Ramos (cell line): ENCODE data around the gene LARGE1.

Experiments used
- in situ Hi-C: fragments of 300-500 bp; cut with MboI; formaldehyde crosslinking; loops from one replicate; pipeline ENCODE4 v1.14.3; 2022; ENCODE audit warnings: low sequenced_read_pairs; ENCODE audit not compliant: unreplicated experiment

Gene LARGE1

GRCh38 chr22:33648478-33648877, 271.8 kb downstream of the LARGE1 start:
- in situ Hi-C loops: no loop called here

GRCh38 chr22:33640900-33641299, 279.4 kb downstream of the LARGE1 start:
- in situ Hi-C loops: no loop called here

- in situ Hi-C loops: no loop called here
Measured at GRCh38 chr22:33639588-33640254, 280.6 kb downstream of the LARGE1 start.

DNA sequence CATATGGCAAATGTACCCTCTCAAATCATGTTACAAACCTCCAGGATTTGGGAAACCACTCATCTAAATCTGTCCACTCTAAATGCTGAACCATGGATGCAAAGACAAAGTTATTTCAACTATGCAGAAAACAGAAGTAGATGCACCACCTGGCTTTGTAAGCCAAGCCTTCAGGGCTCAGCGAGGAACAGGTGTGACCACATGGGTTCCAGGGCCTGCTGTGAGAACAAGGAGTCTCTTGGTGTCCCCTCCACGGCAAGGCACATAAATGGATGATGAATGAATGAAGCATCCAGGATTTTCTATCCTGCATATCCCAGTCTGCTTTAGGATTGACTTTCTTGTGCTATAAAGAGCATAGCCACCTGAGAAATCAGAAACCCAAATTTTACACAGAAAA, 284.5 kb downstream of the LARGE1 start:
- in situ Hi-C loops: no loop called here

DNA sequence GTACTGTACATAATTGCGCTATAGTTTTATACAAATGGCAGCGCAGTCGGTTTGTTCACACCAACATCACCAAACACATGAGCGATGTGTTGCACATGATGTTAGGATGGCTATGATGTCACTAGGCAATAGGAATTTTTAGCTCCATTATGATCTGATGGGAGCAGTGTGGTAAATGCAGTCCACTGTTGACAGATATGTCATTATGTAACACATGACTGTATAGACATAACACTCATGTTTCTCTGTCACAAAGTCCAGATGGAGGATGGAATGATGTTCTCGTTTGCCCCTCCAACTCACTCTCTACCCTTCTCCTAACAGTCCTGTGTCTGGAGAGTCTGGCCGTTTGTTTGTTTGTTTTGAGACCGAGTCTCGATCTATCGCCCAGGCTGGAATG, 288.5 kb downstream of the LARGE1 start:
- in situ Hi-C loops: no loop called here

DNA sequence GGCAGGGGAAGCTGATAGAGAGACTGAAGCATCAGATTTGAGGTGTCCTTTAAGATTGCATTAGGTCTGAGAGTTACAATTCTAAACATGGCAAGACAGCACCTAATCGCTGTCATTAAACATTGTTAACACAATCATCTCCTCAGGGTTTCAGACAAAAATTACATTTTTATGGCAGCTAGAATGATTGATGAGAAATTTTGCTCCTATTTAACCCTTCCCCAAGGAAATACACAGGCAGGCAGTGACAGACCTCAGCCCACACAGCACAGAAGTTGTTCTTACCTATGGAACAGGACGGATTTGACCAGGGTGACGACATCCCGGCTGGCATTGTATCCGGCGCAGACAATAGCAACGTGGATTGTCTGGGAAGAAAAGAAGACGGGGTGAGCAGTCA, 294.3 kb downstream of the LARGE1 start:
- in situ Hi-C loops: no loop called here

- in situ Hi-C loops: no loop called here
Measured at GRCh38 chr22:33620085-33620484, 300.2 kb downstream of the LARGE1 start.

- in situ Hi-C loops: no loop called here
Measured at GRCh38 chr22:33606504-33606903, 313.8 kb downstream of the LARGE1 start.

DNA sequence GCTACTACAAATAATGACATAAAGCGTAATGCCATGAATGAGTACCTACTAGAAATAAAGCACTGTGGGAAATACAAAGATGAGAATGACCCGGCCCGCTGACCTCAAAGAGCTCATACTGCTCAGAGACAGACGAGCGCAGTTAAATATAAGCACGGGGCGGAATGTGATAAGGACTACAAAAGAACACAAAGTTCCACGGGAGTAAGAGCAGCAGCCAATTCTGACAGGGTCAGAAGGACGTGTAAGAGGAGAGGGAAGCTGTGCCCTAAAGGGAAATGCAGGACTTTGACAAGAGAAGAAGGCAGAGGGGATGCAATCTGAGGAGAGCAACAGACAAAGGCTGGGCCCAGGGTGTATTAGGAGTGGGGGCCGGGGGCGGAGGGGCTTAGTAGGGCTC, 314.6 kb downstream of the LARGE1 start:
- in situ Hi-C loops: no loop called here

GRCh38 chr22:33605221-33605620, 315.1 kb downstream of the LARGE1 start:
- in situ Hi-C loops: no loop called here

DNA sequence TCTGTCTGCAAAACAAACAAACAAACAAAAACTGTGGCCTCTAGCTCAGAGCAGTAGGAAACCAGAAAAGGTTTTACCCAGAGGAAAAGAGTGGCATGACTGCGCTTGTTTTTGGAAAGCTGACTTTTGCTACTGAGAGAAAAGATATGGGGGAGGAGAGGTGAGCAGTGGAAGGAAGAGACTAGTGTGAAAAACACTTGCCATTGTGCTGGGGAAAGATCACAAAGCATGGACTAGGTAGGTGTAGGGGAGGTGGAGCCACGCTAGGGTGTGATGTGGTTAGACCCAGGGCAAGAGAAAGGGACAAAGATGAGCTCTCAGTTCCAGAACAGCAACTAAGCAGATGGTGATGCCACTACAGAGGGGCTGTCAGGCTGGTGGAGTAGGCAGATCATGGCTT, 319.2 kb downstream of the LARGE1 start:
- in situ Hi-C loops: no loop called here

DNA sequence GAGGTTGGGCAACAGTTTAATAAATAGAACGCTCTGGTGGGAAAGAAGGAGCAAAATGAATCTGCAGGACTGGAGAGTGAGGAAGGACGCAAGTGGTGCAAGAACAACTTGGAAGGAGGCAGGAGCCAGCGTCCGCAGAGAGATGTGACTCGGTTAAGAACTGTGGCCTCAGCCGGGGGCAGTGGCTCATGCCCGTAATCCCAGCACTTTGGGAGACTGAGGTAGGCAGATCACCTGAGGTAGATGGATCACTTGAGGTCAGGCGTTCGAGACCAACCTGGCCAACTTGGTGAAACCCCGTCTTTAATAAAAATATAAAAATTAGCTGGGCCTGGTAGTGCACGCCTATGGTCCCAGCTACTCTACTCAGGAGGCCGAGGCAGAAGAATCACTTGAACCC, 319.7 kb downstream of the LARGE1 start:
- in situ Hi-C loops: no loop called here

DNA sequence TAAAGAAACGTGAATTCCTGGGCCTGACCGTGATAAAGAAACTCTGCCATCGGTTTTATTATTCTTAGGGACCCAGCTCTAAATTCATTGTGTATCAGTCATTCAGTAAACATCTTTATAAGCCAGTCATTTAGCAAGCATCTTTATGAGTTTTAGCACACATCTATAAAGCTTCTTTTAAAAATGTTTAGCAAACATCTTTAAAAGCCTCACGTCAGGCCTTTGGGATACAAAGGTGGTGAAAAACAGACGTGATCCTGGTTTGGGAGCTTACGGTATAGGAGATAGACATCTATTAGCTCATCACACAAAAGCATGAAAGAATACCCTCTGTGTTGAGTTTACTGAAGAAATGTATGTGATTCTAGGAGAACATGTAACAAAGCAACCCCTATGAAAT, 320.2 kb downstream of the LARGE1 start:
- in situ Hi-C loops: no loop called here

GRCh38 chr22:33599596-33599995, 320.7 kb downstream of the LARGE1 start:
- in situ Hi-C loops: no loop called here

DNA sequence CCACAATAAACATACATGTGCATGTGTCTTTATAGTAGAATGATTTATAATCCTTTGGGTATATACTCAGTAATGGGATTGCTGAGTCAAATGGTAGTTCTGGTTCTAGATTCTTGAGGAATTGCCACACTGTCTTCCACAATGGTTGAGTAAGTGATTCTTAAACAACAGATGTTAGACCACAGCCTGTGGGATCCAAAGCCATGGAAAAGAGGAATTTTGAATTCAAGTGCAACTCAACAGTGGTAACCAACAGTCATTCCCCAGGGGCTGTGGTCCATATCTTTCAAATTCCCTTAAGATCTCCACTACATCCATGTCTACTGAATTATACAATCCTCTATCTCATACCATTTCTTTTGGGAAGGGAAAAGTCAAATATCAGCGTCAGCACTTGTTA, 321.5 kb downstream of the LARGE1 start:
- in situ Hi-C loops: no loop called here

- in situ Hi-C loops: no loop called here
Measured at GRCh38 chr22:33597274-33597985, 322.8 kb downstream of the LARGE1 start.

- in situ Hi-C loops: no loop called here
Measured at GRCh38 chr22:33593818-33594217, 326.5 kb downstream of the LARGE1 start.

DNA sequence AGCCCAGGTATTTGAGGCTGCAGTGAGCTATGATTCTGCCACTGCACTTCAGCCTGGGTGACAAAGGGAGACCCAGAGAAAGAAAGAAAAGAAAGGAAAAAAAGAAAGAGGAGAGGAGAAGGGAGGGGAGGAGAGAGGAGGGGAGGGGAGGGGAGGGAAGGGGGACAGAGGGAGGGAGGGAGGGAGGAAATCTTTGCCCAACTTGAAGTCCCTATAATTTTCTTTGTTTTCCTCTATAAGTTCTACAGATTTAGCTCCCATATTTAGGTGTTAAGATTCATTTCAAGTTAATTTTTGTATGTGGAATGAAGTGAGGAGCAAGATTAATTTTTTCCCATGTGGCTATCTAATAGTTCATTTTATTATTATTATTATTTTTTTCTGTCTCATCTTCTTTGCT, 328.3 kb downstream of the LARGE1 start:
- in situ Hi-C loops: no loop called here

- in situ Hi-C loops: loop anchor here (10.0 kb wide), 1 partner anchor 326 kb away; no protein-coding TSS in a partner anchor
Measured at GRCh38 chr22:33589297-33589696, 331.0 kb downstream of the LARGE1 start.

DNA sequence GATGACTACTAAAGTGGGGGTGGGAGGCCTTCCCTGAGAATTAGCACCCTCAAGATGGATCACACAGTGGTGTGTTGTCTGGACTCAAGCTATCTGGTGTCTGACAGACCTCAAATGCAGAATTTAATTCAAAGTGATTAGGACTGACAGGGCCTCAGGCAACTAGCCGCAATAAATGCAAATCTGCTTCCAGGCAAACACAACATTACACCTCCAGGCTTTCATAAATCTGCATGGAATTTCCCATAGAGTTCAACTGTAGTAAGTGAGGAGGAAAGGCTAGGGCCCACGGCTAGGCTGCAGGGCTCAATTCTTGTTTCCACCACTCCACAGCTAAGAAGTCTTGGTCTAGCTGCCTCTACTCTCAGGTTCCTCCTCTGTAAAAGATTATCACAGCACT, 331.4 kb downstream of the LARGE1 start:
- in situ Hi-C loops: loop anchor here (10.0 kb wide), 1 partner anchor 326 kb away; no protein-coding TSS in a partner anchor

GRCh38 chr22:33584152-33584551, 336.1 kb downstream of the LARGE1 start:
- in situ Hi-C loops: loop anchor here (10.0 kb wide), 1 partner anchor 331 kb away; no protein-coding TSS in a partner anchor
